GM12878 (cell line): Measurements from ENCODE around the gene CCDC51. TPM values are rescaled to one million over a fixed set of nuclear protein-coding genes. Genes with fewer than 3 reads are reported as not detected.

Experiments
- ATAC-seq: fragments of 200-7000 bp; cut with Tn5 transposase; 3 replicates; pipeline ENCODE4 v1.9.1; 2020; ENCODE audit warnings: mild to moderate bottlenecking, moderate library complexity
- BruUV-seq: library from RNA; stranded (reverse); fragments of 400-500 nt; replicated peaks from 2 replicates; lab custom pipeline; 2021; lab: Mats Ljungman, UMichigan
- CTCF ChIA-PET: fragments of 300-600 bp; sonication (Branson Sonifier 250); formaldehyde crosslinking; extraction: SDS; loops from one replicate; lab custom pipeline; 2021; ENCODE audit warnings: inconsistent platforms; lab: Yijun Ruan, JAX
- POLR2A ChIA-PET: fragments of 350-600 bp; formaldehyde crosslinking; extraction: SDS; loops from one replicate; lab custom pipeline; 2021; ENCODE audit warnings: inconsistent platforms; lab: Charles Lee
- RAD21 ChIA-PET: fragments of 300-600 bp; sonication (Branson Sonifier 250); formaldehyde crosslinking; loops from one replicate; lab custom pipeline; 2023; ENCODE audit warnings: antibody characterized with exemption; ENCODE audit not compliant: unreplicated experiment; lab: Charles Lee
- SMC1A ChIA-PET: fragments of 300-600 bp; sonication (Branson Sonifier 250); formaldehyde crosslinking; loops from one replicate; lab custom pipeline; 2023; ENCODE audit not compliant: unreplicated experiment, uncharacterized antibody; lab: Charles Lee
- DNase-seq: peaks from one replicate; pipeline ENCODE4 v3.0.0-alpha.2; 2011; ENCODE audit warnings: low read depth, low spot score
- FAIRE-seq: peaks from 3 replicates; lab custom pipeline; 2011; peaks lifted over from hg19 to GRCh38; lab: Jason Lieb, UNC
- H2AFZ ChIP-seq: 2 replicates; pipeline ENCODE4 v1.6.0; 2011; ENCODE audit warnings: low read depth, low read length, control low read depth; ENCODE audit not compliant: control insufficient read depth
- H3K27ac ChIP-seq: 2 replicates; pipeline ENCODE4 v1.5.1; 2011; ENCODE audit warnings: control low read depth; ENCODE audit not compliant: control insufficient read depth, insufficient read depth
- H3K27me3 ChIP-seq, 2 experiments: replicated peaks in 1 of 2; 2 replicates each; pipeline versions ENCODE4 v1.6.0 to v1.6.1; 2011; ENCODE audit warnings: low read length in 1 of 2; ENCODE audit not compliant: control insufficient read depth in 2 of 2, insufficient read depth in 2 of 2
- H3K36me3 ChIP-seq, 2 experiments: 2 replicates each; pipeline ENCODE4 v1.5.1; 2011; ENCODE audit warnings: low read length in 1 of 2; ENCODE audit not compliant: control insufficient read depth in 2 of 2, insufficient read depth in 2 of 2
- H3K4me1 ChIP-seq: 2 replicates; pipeline ENCODE4 v1.6.1; 2011; ENCODE audit warnings: mild to moderate bottlenecking, low read length, moderate library complexity, mixed read lengths; ENCODE audit not compliant: control insufficient read depth, insufficient read depth
- H3K4me2 ChIP-seq: 2 replicates; pipeline ENCODE4 v1.6.0; 2011; ENCODE audit warnings: control low read depth; ENCODE audit not compliant: control insufficient read depth, insufficient read depth
- H3K4me3 ChIP-seq: fragments of 200-600 bp; sonication (generic); 2 replicates; pipeline ENCODE4 v1.5.1; 2016
- H3K79me2 ChIP-seq: 2 replicates; pipeline ENCODE4 v1.6.0; 2011; ENCODE audit warnings: low read length; ENCODE audit not compliant: control insufficient read depth, insufficient read depth
- H3K9ac ChIP-seq: 2 replicates; pipeline ENCODE4 v1.8.0; 2011; ENCODE audit warnings: low read length, control low read depth, mixed read lengths; ENCODE audit not compliant: control insufficient read depth, insufficient read depth
- H3K9me3 ChIP-seq: replicated peaks from 3 replicates; pipeline ENCODE4 v1.5.1; 2011; ENCODE audit warnings: mild to moderate bottlenecking, low read length; ENCODE audit not compliant: control insufficient read depth, insufficient read depth
- H4K20me1 ChIP-seq: 2 replicates; pipeline ENCODE4 v1.6.0; 2011; ENCODE audit not compliant: control insufficient read depth, insufficient read depth
- ATF7 ChIP-seq: fragments of 450-650 bp; IDR thresholded peaks from 2 replicates; pipeline ENCODE4 v1.6.1; 2016; ENCODE audit warnings: low read depth, mild to moderate bottlenecking
- CBFB ChIP-seq: IDR thresholded peaks from 2 replicates; pipeline ENCODE4 v1.6.1; 2016; ENCODE audit warnings: antibody characterized with exemption, low read depth
- IKZF2 ChIP-seq, 2 experiments: fragments of 450-650 bp; IDR thresholded peaks; 2 replicates each; pipeline ENCODE4 v1.6.1; 2017; ENCODE audit warnings: mild to moderate bottlenecking in 2 of 2, moderate library complexity in 2 of 2
- NRF1 ChIP-seq: conservative IDR thresholded peaks from 2 replicates; pipeline ENCODE4 v1.6.1; 2011; ENCODE audit warnings: mild to moderate bottlenecking, low read depth, low read length, improper control_type of control experiment
- POLR2AphosphoS2 ChIP-seq: IDR thresholded peaks from 2 replicates; pipeline ENCODE4 v1.6.1; 2011; ENCODE audit warnings: low read depth, mild to moderate bottlenecking, low read length, improper control_type of control experiment, moderate library complexity
- USF2 ChIP-seq: IDR thresholded peaks from 2 replicates; pipeline ENCODE4 v1.6.1; 2011; ENCODE audit warnings: low read depth, low read length, improper control_type of control experiment, borderline replicate concordance
- ZBTB11 ChIP-seq: fragments of 450-650 bp; formaldehyde crosslinking; IDR thresholded peaks from 2 replicates; pipeline ENCODE4 v1.5.0; 2022; ENCODE audit warnings: mild to moderate bottlenecking, missing genetic modification characterization
- ZNF207 ChIP-seq: fragments of 450-650 bp; IDR thresholded peaks from 2 replicates; pipeline ENCODE4 v1.6.1; 2014; ENCODE audit warnings: antibody characterized with exemption, mild to moderate bottlenecking, borderline replicate concordance
- ZNF384 ChIP-seq: IDR thresholded peaks from 2 replicates; pipeline ENCODE4 v1.6.1; 2012; ENCODE audit warnings: low read depth, mild to moderate bottlenecking, low read length, improper control_type of control experiment, borderline replicate concordance
- WGBS: methylation state at CpG from one replicate; pipeline ENCODE4 v1.1.6; 2016; ENCODE audit warnings: low lambda C conversion rate; ENCODE audit not compliant: insufficient replicate concordance, insufficient coverage; ENCODE audit errors: missing lambda C conversion rate; 5-methylcytosine and 5-hydroxymethylcytosine counted together
- in situ Hi-C: fragments of 300-500 bp; cut with MboI; formaldehyde crosslinking; loops from 9 replicates; pipeline ENCODE4 v1.14.3; 2018; ENCODE audit warnings: mixed read lengths
- intact Hi-C: fragments of 100-400 bp; cut with micrococcal nuclease; formaldehyde crosslinking; loops from one replicate; pipeline ENCODE4 v1.14.2; 2022; ENCODE audit not compliant: unreplicated experiment
- polyA plus RNA-seq, 11 experiments: library from polyadenylated mRNA; depleted of rRNA in 4 of 11; unstranded in 6 of 11; stranded (reverse) in 5 of 11; fragments of >200 nt; fragmentation: Nextera tagmentation in 4 of 11; fragmentation: Illumina TruSeq in 1 of 11; extraction: Ambion mirVana in 4 of 11; extraction: Trizol in 1 of 11; gene quantifications; 1 replicate in 1 of 11; 2 replicates in 10 of 11; pipeline versions ENCODE4 v1.2.1 to v1.2.3, GENCODE V29; 2011 to 2016; ENCODE audit warnings: inconsistent platforms in 2 of 11, missing spikeins in 2 of 11, low read depth in 1 of 11
- total RNA-seq, 4 experiments: library from RNA; depleted of rRNA in 3 of 4; stranded (reverse); fragments of >200 nt in 3 of 4; fragmentation: Illumina TruSeq in 1 of 4; extraction: Trizol in 1 of 4; gene quantifications; 2 replicates each; pipeline versions ENCODE4 v1.2.1 to v1.2.3, GENCODE V29; 2013 to 2021

Gene CCDC51
- total and polyA plus RNA-seq, 10 of the 15 experiments (the other 5 are each of a cell fraction or from before 2014, with no cell fraction given) = 10.6 to 54.9 (median 28.5) TPM

- in situ Hi-C loops = no loop called here
- no TSS peak for BruUV-seq
- Histone ChIP-seq H4K20me1 (no peaks in the 10 kb centered on the region), H3K4me3 (no peak overlapping the region), H2AFZ (no peak overlapping the region), H3K4me2 (no peak overlapping the region), H3K4me1 (no peaks in the 10 kb centered on the region), H3K79me2 (no peaks in the 10 kb centered on the region), H3K36me3 (no peaks in the 10 kb centered on the region), H3K9me3 (no peaks in the 10 kb centered on the region), H3K9ac (no peak overlapping the region), H3K27me3 (no peaks in the 10 kb centered on the region), H3K27ac (no peak overlapping the region)
- POLR2A ChIA-PET = interaction anchor here (0.6 kb wide), 1 partner anchor 323 kb away, joined by 3 read pairs; no protein-coding TSS in a partner anchor
- RAD21 ChIA-PET = interaction anchor here (0.7 kb wide), 1 partner anchor 777 kb away, joined by 3 read pairs; no protein-coding TSS in a partner anchor
- DNase-seq = no peak
- FAIRE-seq = no peak
- no peak for TF ChIP-seq ZBTB11 (CRISPR knock-in tag)
- TF ChIP-seq NRF1 = no peak
- no peak for TF ChIP-seq ZNF207
- TF ChIP-seq ATF7 = no peak
- TF ChIP-seq USF2 = no peak
- TF ChIP-seq ZNF384 = no peak
- TF ChIP-seq POLR2AphosphoS2 = no peak
- no peak for TF ChIP-seq CBFB
- TF ChIP-seq IKZF2 (IDR thresholded peaks at IDR 0.05) = no peak
- 39% methylated on average over 10 of the region's 11 CpGs for WGBS
- no peak for ATAC-seq
- SMC1A ChIA-PET = no interaction called here
- CTCF ChIA-PET = interaction anchor here (2.7 to 22.0 kb wide), 2 partner anchors 11 to 24 kb away, joined by 8 to 757 read pairs; partner anchors contain the start of genes CCDC51 and TMA7
- intact Hi-C loops = no loop called here
Observed at GRCh38 chr3:48411606-48412374, 28.1 kb downstream of the CCDC51 start.
